Loucy (cell line): Measurements from ENCODE around the gene SORCS2.

Experiments
- CTCF ChIP-seq: fragments of 200-600 bp; sonication (generic); conservative IDR thresholded peaks from 2 replicates; pipeline ENCODE4 v1.5.1; 2014; ENCODE audit warnings: mild to moderate bottlenecking, antibody characterized with exemption, low read length
- EZH2phosphoT487 ChIP-seq: fragments of 200-600 bp; IDR thresholded peaks from 2 replicates; pipeline ENCODE4 v1.6.1; 2018; ENCODE audit warnings: antibody characterized with exemption, mild to moderate bottlenecking, moderate library complexity, borderline replicate concordance

- TF ChIP-seq CTCF (no peak), EZH2phosphoT487 (no peak)
Observed at GRCh38 chr4:7723625-7724024, 531.3 kb downstream of the SORCS2 start.
